Common myeloid progenitor, CD34-positive (primary cell): ENCODE data around the gene S100A3.

Experiments
- CTCF ChIA-PET: fragments of 350-600 bp; sonication (Branson Sonifier 250); formaldehyde crosslinking; loops from one replicate; lab custom pipeline; 2021; ENCODE audit warnings: antibody characterized with exemption; lab: Charles Lee
- POLR2A ChIA-PET: fragments of 350-600 bp; sonication (Branson Sonifier 250); formaldehyde crosslinking; loops from one replicate; lab custom pipeline; 2021; ENCODE audit warnings: antibody characterized with exemption; lab: Charles Lee
- DNase-seq, 3 donors: peaks; one replicate each; pipeline versions ENCODE4 v3.0.0 to v3.0.0-alpha.2; 2013
- H3K27ac ChIP-seq, 2 experiments: 1 replicate in 1 of 2; 2 replicates in 1 of 2; pipeline ENCODE4 v1.7.0; 2013; ENCODE audit warnings: inconsistent platforms in 2 of 2, low read length in 2 of 2, mild to moderate bottlenecking in 2 of 2, low read depth in 1 of 2, moderate library complexity in 1 of 2; ENCODE audit not compliant: severe bottlenecking in 2 of 2, insufficient read depth in 1 of 2, poor library complexity in 1 of 2
- H3K27me3 ChIP-seq, 5 experiments: replicated peaks in 2 of 5; 1 replicate in 3 of 5; 2 replicates in 2 of 5; pipeline versions ENCODE4 v1.6.1 to v1.7.0; 2013; ENCODE audit warnings: low read length in 4 of 5, mild to moderate bottlenecking in 2 of 5, moderate library complexity in 2 of 5, inconsistent platforms in 1 of 5; ENCODE audit not compliant: insufficient read depth in 5 of 5, control insufficient read depth in 4 of 5
- H3K36me3 ChIP-seq, 4 experiments: 1 replicate in 2 of 4; 2 replicates in 2 of 4; pipeline versions ENCODE4 v1.6.1 to v1.7.0; 2013; ENCODE audit warnings: low read length in 3 of 4, control low read depth in 1 of 4, mild to moderate bottlenecking in 1 of 4; ENCODE audit not compliant: control insufficient read depth in 4 of 4, insufficient read depth in 4 of 4
- H3K4me1 ChIP-seq, 4 experiments: 1 replicate in 3 of 4; 2 replicates in 1 of 4; pipeline versions ENCODE4 v1.6.1 to v1.7.1; 2013; ENCODE audit warnings: low read length in 3 of 4, mild to moderate bottlenecking in 3 of 4, control low read depth in 1 of 4, inconsistent platforms in 1 of 4, moderate library complexity in 1 of 4; ENCODE audit not compliant: control insufficient read depth in 4 of 4, insufficient read depth in 4 of 4; ENCODE audit errors: control extremely low read depth in 1 of 4
- H3K4me3 ChIP-seq, 7 experiments: 1 replicate in 4 of 7; 2 replicates in 3 of 7; pipeline versions ENCODE4 v1.5.1 to v1.7.0; 2013; ENCODE audit warnings: mild to moderate bottlenecking in 7 of 7, low read length in 6 of 7, moderate library complexity in 6 of 7, inconsistent platforms in 2 of 7, low read depth in 2 of 7, control low read depth in 1 of 7; ENCODE audit not compliant: insufficient read depth in 4 of 7, control insufficient read depth in 1 of 7; ENCODE audit errors: extremely low read depth in 1 of 7
- H3K9me3 ChIP-seq, 5 experiments: 1 replicate in 4 of 5; 2 replicates in 1 of 5; pipeline versions ENCODE4 v1.6.1 to v1.7.1; 2013; ENCODE audit warnings: low read length in 4 of 5, mild to moderate bottlenecking in 2 of 5, inconsistent platforms in 1 of 5, low read depth in 1 of 5, moderate library complexity in 1 of 5; ENCODE audit not compliant: control insufficient read depth in 4 of 5, insufficient read depth in 2 of 5; ENCODE audit errors: control extremely low read depth in 1 of 5
- WGBS: methylation state at CpG from one replicate; pipeline ENCODE4 v1.1.5; 2013; ENCODE audit not compliant: insufficient coverage; 5-methylcytosine and 5-hydroxymethylcytosine counted together

Gene S100A3

GRCh38 chr1:153532769-153533599 is 16.1 kb downstream of the S100A3 start:
- Histone ChIP-seq H3K27me3 (no peaks in the 10 kb centered on the region), H3K27ac (no peak overlapping the region), H3K9me3 (no peaks in the 10 kb centered on the region), H3K4me3 (peak overlapping the region in 2 of 7 experiments; percentile 30 to 46), H3K4me1 (peaks cover 8 to 53% (median 43%) of the 10 kb centered on the region in 4 experiments), H3K36me3 (peaks cover 0 to 5% (median 2%) of the 10 kb centered on the region in 4 experiments)
- DNase-seq = peak; percentile 79 to 84 (median 82)
- ChIA-PET POLR2A (interaction anchor here (1.0 kb wide), 2 partner anchors 12 to 36 kb away, joined by 4 read pairs; partner anchors contain the start of gene S100A4), CTCF (interaction anchor here (0.7 to 7.1 kb wide), 31 partner anchors 8 to 238 kb away, joined by 3 to 169 read pairs (median 5); partner anchors contain the start of genes CHTOP, S100A1, S100A13 and S100A14)
- 45% methylated on average over 23 of the region's 34 CpGs for WGBS

- Histone ChIP-seq H3K27ac (peak overlapping the region in 1 of 2 experiments; percentile 4), H3K9me3 (no peaks in the 10 kb centered on the region), H3K27me3 (no peaks in the 10 kb centered on the region), H3K4me1 (peaks cover 8 to 53% (median 43%) of the 10 kb centered on the region in 4 experiments), H3K36me3 (peaks cover 0 to 5% (median 2%) of the 10 kb centered on the region in 4 experiments), H3K4me3 (no peak overlapping the region)
- CTCF ChIA-PET = interaction anchor here (0.7 to 7.1 kb wide), 21 partner anchors 9 to 239 kb away, joined by 3 to 169 read pairs (median 6); partner anchors contain the start of genes S100A1, S100A13, S100A14 and S100A2
- WGBS = 94% methylated on average over 2 of the region's 2 CpGs
- peak in 1 of 3 donors; percentile 24 for DNase-seq
- POLR2A ChIA-PET = no interaction called here
Observed at GRCh38 chr1:153532181-153532580, 16.9 kb downstream of the S100A3 start.

- H3K4me3 ChIP-seq = no peak overlapping the region
- H3K9me3 ChIP-seq = no peaks in the 10 kb centered on the region
- DNase-seq = no peak
- peak overlapping the region in 1 of 2 experiments; percentile 4 for H3K27ac ChIP-seq
- CTCF ChIA-PET = interaction anchor here (0.6 to 7.1 kb wide), 18 partner anchors 9 to 239 kb away, joined by 3 to 169 read pairs (median 8); partner anchors contain the start of genes S100A1, S100A13, S100A14 and S100A2
- no peaks in the 10 kb centered on the region for H3K27me3 ChIP-seq
- POLR2A ChIA-PET = no interaction called here
- H3K4me1 ChIP-seq = peaks cover 8 to 53% (median 38%) of the 10 kb centered on the region in 4 experiments
- peaks cover 0 to 5% (median 2%) of the 10 kb centered on the region in 4 experiments for H3K36me3 ChIP-seq
- WGBS = 100% methylated on average over 2 of the region's 3 CpGs
Observed at GRCh38 chr1:153531638-153532037, 17.4 kb downstream of the S100A3 start.

GRCh38 chr1:153527683-153528040 is 21.4 kb downstream of the S100A3 start:
- no peaks in the 10 kb centered on the region for H3K9me3 ChIP-seq
- CTCF ChIA-PET = interaction anchor here (1.0 to 4.2 kb wide), 7 partner anchors 8 to 89 kb away, joined by 3 to 22 read pairs (median 6); partner anchors contain the start of gene S100A6
- POLR2A ChIA-PET = no interaction called here
- 100% methylated on average over 3 of the region's 5 CpGs for WGBS
- DNase-seq = no peak
- H3K4me1 ChIP-seq = peaks cover 8 to 29% (median 13%) of the 10 kb centered on the region in 4 experiments
- H3K4me3 ChIP-seq = no peak overlapping the region
- no peak overlapping the region for H3K27ac ChIP-seq
- no peaks in the 10 kb centered on the region for H3K36me3 ChIP-seq
- no peaks in the 10 kb centered on the region for H3K27me3 ChIP-seq

GRCh38 chr1:153527023-153527682 is 21.9 kb downstream of the S100A3 start:
- no peaks in the 10 kb centered on the region for H3K27me3 ChIP-seq
- no peak overlapping the region for H3K4me3 ChIP-seq
- WGBS = 95% methylated on average over 7 of the region's 8 CpGs
- CTCF ChIA-PET = interaction anchor here (1.0 to 4.2 kb wide), 9 partner anchors 8 to 100 kb away, joined by 3 to 22 read pairs (median 6); partner anchors contain the start of genes S100A13 and S100A6
- H3K27ac ChIP-seq = no peak overlapping the region
- no peaks in the 10 kb centered on the region for H3K36me3 ChIP-seq
- H3K4me1 ChIP-seq = peaks cover 3 to 24% (median 8%) of the 10 kb centered on the region in 4 experiments
- no peaks in the 10 kb centered on the region for H3K9me3 ChIP-seq
- DNase-seq = no peak
- POLR2A ChIA-PET = no interaction called here

GRCh38 chr1:153526132-153526543 is 22.9 kb downstream of the S100A3 start:
- H3K4me3 ChIP-seq = no peak overlapping the region
- CTCF ChIA-PET = interaction anchor here (1.0 to 4.2 kb wide), 8 partner anchors 9 to 101 kb away, joined by 3 to 22 read pairs (median 8); partner anchors contain the start of genes S100A13 and S100A6
- POLR2A ChIA-PET = no interaction called here
- peaks cover 0 to 17% (median 4%) of the 10 kb centered on the region in 4 experiments for H3K4me1 ChIP-seq
- no peak for DNase-seq
- no peaks in the 10 kb centered on the region for H3K27me3 ChIP-seq
- no peaks in the 10 kb centered on the region for H3K36me3 ChIP-seq
- WGBS = 25% methylated on average over 6 of the region's 8 CpGs
- no peak overlapping the region for H3K27ac ChIP-seq
- no peaks in the 10 kb centered on the region for H3K9me3 ChIP-seq
